Breast epithelium (tissue), 4 donors: Measurements from ENCODE around the gene CDH23. TPM values are rescaled to one million over a fixed set of nuclear protein-coding genes. Genes with fewer than 3 reads are reported as not detected.

Experiments used
- DNase-seq, 2 donors: peaks; one replicate each; pipeline ENCODE4 v3.0.0-alpha.2; 2019; ENCODE audit warnings: low spot score in 2 of 2
- H3K27ac ChIP-seq, 2 donors: fragments of 200-600 bp; sonication (generic) in 1 of 2; one replicate each; pipeline ENCODE4 v1.5.1; 2016 to 2019; ENCODE audit warnings: mild to moderate bottlenecking in 1 of 2
- H3K27me3 ChIP-seq, 2 donors: fragments of 200-600 bp; sonication (generic) in 1 of 2; one replicate each; pipeline versions ENCODE4 v1.5.1 to v1.6.0; 2017 to 2019; ENCODE audit warnings: control low read depth in 1 of 2, mild to moderate bottlenecking in 1 of 2
- H3K36me3 ChIP-seq: fragments of 200-600 bp; one replicate; pipeline ENCODE4 v1.5.1; 2019
- H3K4me1 ChIP-seq, 2 donors: fragments of 200-600 bp; sonication (generic); one replicate each; pipeline ENCODE4 v1.5.1; 2016 to 2019; ENCODE audit warnings: control low read depth in 1 of 2
- H3K4me3 ChIP-seq, 3 donors: fragments of 200-600 bp; sonication (generic); 1 replicate in 2 of 3; 2 replicates in 1 of 3; pipeline ENCODE4 v1.5.1; 2016 to 2019; ENCODE audit warnings: mild to moderate bottlenecking in 3 of 3, moderate library complexity in 2 of 3
- H3K9me3 ChIP-seq, 2 donors: fragments of 200-600 bp; sonication (generic) in 1 of 2; one replicate each; pipeline ENCODE4 v1.5.1; 2016 to 2019; ENCODE audit warnings: control low read depth in 1 of 2
- POLR2A ChIP-seq: fragments of 450-650 bp; IDR thresholded peaks from one replicate; pipeline ENCODE4 v1.6.1; 2016; ENCODE audit warnings: antibody characterized with exemption, mild to moderate bottlenecking, moderate library complexity
- POLR2AphosphoS5 ChIP-seq, 3 donors: sonication (generic); formaldehyde crosslinking; IDR thresholded peaks; one replicate each; pipeline ENCODE4 v1.6.1; 2017; ENCODE audit warnings: antibody characterized with exemption in 3 of 3
- intact Hi-C: fragments of 100-400 bp; cut with DNase I; formaldehyde crosslinking; loops from one replicate; pipeline ENCODE4 v1.15.1; 2023; ENCODE audit warnings: low total_unique reads
- total RNA-seq, 3 donors: library from RNA; depleted of rRNA; stranded (reverse); fragments of >200 nt; gene quantifications; one replicate each; pipeline ENCODE4 v1.1.0, GENCODE V29; 2016
- TF ChIP-seq, protein P1 (sequence below), 3 donors: fragments of 450-650 bp; IDR thresholded peaks; one replicate each; pipeline ENCODE4 v1.5.1; 2016 to 2017; ENCODE audit warnings: antibody characterized with exemption in 3 of 3, mild to moderate bottlenecking in 3 of 3, moderate library complexity in 3 of 3

Gene CDH23
- total RNA-seq, 3 donors from 2014 or later, result 8.5 to 13.8 (median 11.6) TPM

DNA sequence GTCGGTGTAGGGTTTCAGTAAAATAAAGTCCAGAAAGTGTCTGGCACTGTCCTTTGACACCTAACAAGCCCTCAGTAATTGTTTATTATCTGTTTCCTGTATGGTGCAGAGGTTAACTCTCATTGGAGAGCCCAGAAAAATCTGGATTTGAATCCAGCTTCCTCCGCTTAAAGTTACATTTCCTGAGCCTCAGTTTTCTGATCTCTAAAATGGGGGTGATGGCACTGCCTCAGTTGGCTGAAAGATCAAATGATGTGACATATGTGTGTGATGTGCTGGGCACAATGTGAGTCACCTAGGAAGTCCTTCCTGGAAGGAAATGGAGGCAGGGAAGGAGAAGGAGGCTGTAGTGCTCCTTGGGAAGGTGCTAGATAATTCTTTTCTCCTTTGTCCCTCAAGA, 14.7 kb upstream of the CDH23 start:
- no peak overlapping the region for H3K4me3 ChIP-seq
- no peaks in the 10 kb centered on the region for H3K4me1 ChIP-seq
- DNase-seq, result no peak
- no peaks in the 10 kb centered on the region for H3K27me3 ChIP-seq
- TF ChIP-seq, protein P1, sequence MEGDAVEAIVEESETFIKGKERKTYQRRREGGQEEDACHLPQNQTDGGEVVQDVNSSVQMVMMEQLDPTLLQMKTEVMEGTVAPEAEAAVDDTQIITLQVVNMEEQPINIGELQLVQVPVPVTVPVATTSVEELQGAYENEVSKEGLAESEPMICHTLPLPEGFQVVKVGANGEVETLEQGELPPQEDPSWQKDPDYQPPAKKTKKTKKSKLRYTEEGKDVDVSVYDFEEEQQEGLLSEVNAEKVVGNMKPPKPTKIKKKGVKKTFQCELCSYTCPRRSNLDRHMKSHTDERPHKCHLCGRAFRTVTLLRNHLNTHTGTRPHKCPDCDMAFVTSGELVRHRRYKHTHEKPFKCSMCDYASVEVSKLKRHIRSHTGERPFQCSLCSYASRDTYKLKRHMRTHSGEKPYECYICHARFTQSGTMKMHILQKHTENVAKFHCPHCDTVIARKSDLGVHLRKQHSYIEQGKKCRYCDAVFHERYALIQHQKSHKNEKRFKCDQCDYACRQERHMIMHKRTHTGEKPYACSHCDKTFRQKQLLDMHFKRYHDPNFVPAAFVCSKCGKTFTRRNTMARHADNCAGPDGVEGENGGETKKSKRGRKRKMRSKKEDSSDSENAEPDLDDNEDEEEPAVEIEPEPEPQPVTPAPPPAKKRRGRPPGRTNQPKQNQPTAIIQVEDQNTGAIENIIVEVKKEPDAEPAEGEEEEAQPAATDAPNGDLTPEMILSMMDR (IDR thresholded peaks at IDR 0.05), result no peak
- TF ChIP-seq POLR2AphosphoS5 (IDR thresholded peaks at IDR 0.05) (no peak), POLR2A (no peak)
- H3K27ac ChIP-seq, result no peak overlapping the region
- intact Hi-C loops, result no loop called here
- H3K36me3 ChIP-seq, result no peaks in the 10 kb centered on the region
- H3K9me3 ChIP-seq, result no peaks in the 10 kb centered on the region

- no peak for DNase-seq
- Histone ChIP-seq H3K4me3 (no peak overlapping the region), H3K27ac (no peak overlapping the region), H3K4me1 (no peaks in the 10 kb centered on the region), H3K9me3 (no peaks in the 10 kb centered on the region), H3K27me3 (no peaks in the 10 kb centered on the region), H3K36me3 (no peaks in the 10 kb centered on the region)
- intact Hi-C loops, result no loop called here
- TF ChIP-seq POLR2A (no peak), POLR2AphosphoS5 (IDR thresholded peaks at IDR 0.05) (no peak)
- TF ChIP-seq, protein P1 (IDR thresholded peaks at IDR 0.05), result no peak
Observed at GRCh38 chr10:71382757-71383156, 14.0 kb upstream of the CDH23 start.

DNA sequence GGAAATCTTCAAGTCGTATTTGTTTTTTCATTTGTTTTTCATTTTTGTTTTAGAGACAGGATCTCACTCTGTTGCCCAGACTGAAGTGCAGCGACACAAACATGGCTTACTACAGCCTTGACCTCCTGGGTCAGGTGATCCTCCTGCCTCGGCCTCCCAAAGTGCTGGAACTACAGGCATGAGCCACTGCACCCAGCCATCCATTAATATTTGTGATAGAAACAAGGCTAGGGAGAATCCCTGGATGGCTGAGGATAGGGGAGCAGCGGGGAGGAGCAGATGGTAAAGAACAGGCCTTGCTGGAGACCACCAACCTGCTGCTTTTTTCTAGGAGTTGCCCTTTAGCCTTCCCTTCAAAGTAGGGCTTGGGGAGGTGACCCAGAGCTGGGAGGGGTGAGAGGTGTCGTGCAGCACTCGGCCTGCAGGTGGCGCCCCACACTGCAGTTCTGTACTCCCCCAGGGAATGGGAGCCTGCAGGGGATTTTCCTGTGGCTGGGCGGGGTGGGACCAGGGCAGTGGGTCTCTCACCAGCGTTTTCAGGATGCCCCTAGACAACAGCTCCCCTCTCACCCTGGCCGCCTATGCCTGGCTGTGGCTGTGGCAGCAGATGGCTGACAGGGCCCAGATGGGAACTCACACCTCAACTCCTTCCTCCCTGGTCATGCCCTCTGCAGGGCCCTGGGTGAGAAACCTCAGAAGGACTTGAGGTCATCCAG, 12.6 kb upstream of the CDH23 start:
- TF ChIP-seq POLR2AphosphoS5 (IDR thresholded peaks at IDR 0.05) (no peak), POLR2A (no peak)
- TF ChIP-seq, protein P1 (IDR thresholded peaks at IDR 0.05), result peak; percentile 77 to 80 (median 80)
- H3K27ac ChIP-seq, result no peak overlapping the region
- H3K9me3 ChIP-seq, result no peaks in the 10 kb centered on the region
- peak; percentile 34 to 69 for DNase-seq
- intact Hi-C loops, result no loop called here
- no peaks in the 10 kb centered on the region for H3K36me3 ChIP-seq
- H3K4me3 ChIP-seq, result no peak overlapping the region
- no peaks in the 10 kb centered on the region for H3K27me3 ChIP-seq
- no peaks in the 10 kb centered on the region for H3K4me1 ChIP-seq

GRCh38 chr10:71388171-71388570, 8.5 kb upstream of the CDH23 start:
- Histone ChIP-seq H3K4me3 (no peak overlapping the region), H3K9me3 (no peaks in the 10 kb centered on the region), H3K4me1 (no peaks in the 10 kb centered on the region), H3K27ac (no peak overlapping the region), H3K36me3 (no peaks in the 10 kb centered on the region), H3K27me3 (no peaks in the 10 kb centered on the region)
- TF ChIP-seq POLR2AphosphoS5 (IDR thresholded peaks at IDR 0.05) (no peak), POLR2A (no peak)
- TF ChIP-seq, protein P1 (IDR thresholded peaks at IDR 0.05), result no peak
- intact Hi-C loops, result no loop called here
- no peak for DNase-seq

DNA sequence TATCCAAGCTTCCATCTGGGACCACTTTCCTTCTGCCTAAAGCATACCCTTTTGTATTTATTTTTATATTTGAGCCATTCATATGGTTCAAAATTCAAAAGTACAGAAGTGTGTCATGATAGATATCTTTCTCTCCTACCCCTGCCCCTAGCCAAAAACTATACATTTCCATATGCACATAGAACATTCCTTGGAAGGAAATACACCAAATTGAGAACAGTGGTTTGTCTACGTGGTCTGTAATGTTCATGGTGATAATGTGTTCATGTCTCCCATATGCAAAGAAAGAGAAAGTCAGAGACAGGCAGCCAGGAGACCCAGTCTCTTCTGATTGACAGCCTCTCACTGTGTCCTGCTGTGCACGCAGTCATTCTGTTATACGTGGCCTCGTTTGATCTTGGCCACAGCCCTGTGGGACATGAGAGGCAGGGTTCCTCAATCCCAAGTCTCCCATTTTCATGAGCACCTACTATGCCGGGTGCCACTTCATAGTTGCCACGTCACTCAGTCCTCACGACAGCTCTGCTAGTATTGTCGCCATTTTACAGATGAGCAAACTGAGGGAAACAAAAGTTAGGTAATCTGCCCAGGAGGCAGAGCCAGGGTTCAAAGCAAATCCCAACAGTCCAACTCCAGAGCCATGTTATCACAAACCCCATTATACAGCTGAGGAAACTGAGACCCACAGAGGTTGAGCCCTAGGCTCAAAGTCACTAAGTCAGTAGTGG, 8.0 kb upstream of the CDH23 start:
- DNase-seq, result no peak
- intact Hi-C loops, result no loop called here
- TF ChIP-seq, protein P1 (IDR thresholded peaks at IDR 0.05), result no peak
- TF ChIP-seq POLR2A (no peak), POLR2AphosphoS5 (IDR thresholded peaks at IDR 0.05) (no peak)
- H3K9me3 ChIP-seq, result no peaks in the 10 kb centered on the region
- no peaks in the 10 kb centered on the region for H3K27me3 ChIP-seq
- H3K27ac ChIP-seq, result no peak overlapping the region
- no peaks in the 10 kb centered on the region for H3K36me3 ChIP-seq
- H3K4me3 ChIP-seq, result no peak overlapping the region
- H3K4me1 ChIP-seq, result no peaks in the 10 kb centered on the region
